GM08714 (cell line): Measurements from ENCODE around the gene MRPL19.
"Not testable (repeated sequence)": the region's sequence is repeated elsewhere in the genome, so short reads cannot be mapped to it uniquely, and the experiment has no call there.

Experiments used
- H3K4me3 ChIP-seq: fragments of 200-500 bp; sonication (Bioruptor generic); 2 replicates; pipeline ENCODE4 v1.5.1; 2014; ENCODE audit warnings: mild to moderate bottlenecking, low read length, inconsistent platforms
- ZNF274 ChIP-seq: IDR thresholded peaks from 2 replicates; pipeline ENCODE4 v1.6.1; 2012; ENCODE audit warnings: mild to moderate bottlenecking, low read depth, low read length

Gene MRPL19

DNA sequence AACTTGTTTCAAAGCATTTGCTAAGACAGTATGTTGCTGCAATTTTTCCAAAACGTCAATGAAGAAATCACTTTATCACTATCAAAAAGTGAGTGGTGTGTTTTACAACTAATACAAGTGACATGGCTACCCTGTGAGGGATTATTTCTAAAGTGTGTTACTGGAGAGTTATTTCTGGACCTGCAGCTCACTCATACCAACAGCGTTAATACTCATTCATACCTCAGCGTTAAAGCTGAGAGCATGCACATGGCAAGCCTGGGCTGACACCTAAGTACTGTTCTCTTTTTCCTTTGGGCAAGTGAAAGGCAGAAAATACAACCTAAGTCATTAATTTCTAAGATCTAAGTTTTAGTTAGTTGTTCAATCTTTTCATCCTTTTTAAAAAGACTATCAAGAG lies 13.0 kb upstream of the MRPL19 start:
- TF ChIP-seq ZNF274, result no peak
- no peak overlapping the region for H3K4me3 ChIP-seq

DNA sequence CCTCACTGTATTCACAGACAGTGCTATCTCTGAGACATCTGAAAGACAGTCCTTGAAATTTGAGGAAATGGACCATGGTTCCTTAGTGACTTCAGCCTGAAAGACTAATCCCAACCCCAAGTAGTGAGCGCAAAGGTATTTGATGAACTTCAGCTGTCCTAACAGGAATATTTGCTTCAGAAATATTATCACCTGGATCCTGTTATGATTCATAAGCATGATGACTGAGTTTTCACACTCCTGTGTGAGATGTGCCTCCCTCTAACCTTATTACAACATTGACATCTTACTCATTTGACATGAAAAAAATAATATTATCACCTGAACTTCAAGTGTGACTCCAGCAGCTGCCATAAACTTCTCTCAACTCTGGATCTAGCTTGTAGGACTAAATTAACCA lies 11.6 kb upstream of the MRPL19 start:
- no peak overlapping the region for H3K4me3 ChIP-seq
- TF ChIP-seq ZNF274, result no peak

DNA sequence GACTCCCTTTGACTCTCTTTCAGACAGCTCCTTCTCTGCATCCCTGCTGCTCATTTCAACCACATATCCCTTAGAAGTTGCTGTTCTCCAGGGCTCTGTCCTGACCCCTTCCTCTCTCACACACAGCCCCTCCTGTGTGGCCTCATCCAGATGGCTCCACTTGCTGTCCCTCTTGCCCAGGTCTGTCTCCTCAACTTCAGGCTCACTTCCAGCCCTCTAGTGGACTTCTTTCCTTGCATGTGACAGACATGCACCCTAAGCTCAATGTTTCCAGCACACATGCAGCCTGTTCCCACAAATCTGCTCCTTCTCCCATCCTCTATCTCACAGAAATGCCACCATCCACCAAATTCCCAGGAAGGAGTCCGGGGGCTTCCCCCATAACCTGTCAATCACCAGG lies 9.0 kb upstream of the MRPL19 start:
- no peak for TF ChIP-seq ZNF274
- no peak overlapping the region for H3K4me3 ChIP-seq

DNA sequence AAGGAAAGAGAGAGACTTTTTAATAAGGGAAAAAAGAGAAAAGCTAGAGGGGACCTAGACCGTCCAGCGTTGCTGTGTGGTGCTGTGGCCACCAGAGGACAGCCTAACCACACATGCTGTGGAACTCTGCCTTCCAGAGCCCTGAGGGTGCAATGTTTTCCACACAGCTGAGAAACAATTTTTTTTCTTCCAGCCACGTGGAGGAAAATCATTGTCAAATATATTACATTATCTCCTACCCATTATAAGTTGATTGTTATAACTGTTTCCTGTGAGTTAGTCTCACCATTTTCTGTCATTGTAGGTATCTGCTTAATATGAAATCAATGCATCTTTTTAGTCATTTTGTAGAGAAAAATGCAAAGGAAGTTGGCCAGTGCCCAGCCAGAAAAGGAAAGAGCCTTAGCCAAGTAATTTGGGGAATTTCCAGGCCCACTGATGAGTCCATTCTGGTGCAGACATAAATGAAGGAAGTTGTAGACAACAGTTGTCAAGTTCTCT lies 5.9 kb upstream of the MRPL19 start:
- no peak for TF ChIP-seq ZNF274
- H3K4me3 ChIP-seq, result no peak overlapping the region

DNA sequence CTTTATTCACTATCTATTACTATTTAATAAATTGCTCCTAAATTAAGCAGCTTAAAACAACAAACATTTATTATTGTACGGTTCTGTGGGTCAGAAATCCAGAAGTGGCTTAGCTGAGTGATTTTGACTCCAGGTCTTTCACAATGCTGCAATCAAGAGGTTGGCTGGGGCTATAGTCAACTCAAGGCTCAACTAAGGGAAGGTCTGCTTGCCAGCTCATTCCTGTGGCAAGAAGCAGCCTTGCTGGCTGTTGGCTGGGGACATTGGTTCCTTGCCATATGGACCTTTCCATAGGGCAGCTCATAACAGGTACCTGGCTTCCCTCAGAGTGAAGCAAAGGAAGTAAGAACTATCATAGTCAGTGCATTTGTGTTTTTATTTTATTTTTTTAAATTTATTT lies 5.0 kb upstream of the MRPL19 start:
- no peak overlapping the region for H3K4me3 ChIP-seq
- TF ChIP-seq ZNF274, result no peak

DNA sequence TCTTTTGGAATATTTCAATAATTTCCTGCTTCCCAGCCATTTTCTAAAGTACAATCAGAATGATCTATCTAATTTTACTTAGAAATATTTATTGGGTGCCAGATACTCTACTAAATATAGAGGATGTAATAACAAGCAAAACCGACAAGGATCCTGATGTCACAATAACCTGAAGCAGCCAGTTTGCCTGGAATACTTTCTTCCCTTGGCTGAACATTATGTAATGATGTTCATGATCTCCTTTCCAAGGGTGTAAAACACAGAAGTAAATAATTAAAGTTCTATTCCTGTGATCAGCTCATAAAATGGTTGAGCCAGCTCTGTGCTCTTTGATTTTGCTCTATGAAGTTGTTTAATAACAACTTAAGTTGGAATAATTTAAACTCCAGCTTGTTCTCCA lies 2.6 kb upstream of the MRPL19 start:
- no peak for TF ChIP-seq ZNF274
- no peak overlapping the region for H3K4me3 ChIP-seq

DNA sequence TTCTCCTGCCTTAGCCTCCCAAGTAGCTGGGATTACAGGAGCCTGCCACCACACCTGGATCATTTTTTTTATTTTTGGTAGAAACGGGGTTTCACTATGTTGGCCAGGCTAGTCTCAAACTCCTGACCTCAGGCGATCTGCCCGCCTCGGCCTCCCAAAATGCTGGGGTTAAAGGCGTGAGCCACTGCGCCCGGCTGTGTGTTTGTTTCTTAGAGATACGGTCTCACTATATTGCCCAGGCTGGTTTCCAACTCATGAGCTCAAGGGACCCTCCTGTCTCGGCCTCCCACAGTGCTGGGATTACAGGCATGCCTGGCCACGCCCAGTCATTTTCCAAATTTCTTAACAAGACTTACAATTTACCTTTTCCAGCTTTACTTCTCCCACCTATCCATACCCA lies 940 bp upstream of the MRPL19 start:
- TF ChIP-seq ZNF274, result no peak
- H3K4me3 ChIP-seq, result no peak overlapping the region

DNA sequence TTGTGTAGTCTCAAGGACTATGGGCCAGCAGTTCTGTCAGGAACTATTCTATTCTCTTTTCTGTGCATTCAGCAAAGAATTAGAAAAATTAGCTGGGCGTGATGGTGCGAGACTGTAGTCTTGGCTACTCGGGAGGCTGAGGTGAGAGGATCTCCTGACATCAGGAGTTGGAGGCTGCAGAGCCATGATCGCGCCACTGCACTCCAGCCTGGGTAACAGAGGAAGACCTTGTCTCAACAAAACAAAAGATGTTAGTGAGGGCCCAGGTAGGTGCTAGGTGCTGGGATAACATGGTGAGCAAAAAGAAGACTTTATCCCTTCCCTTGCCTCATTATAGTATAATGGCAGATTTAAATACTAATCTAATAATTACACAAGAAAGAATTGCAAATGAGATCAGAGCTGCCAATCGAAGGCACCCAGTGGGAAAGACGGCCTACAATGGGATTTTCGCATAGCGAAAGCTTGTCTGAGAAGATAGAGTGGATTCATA lies 447 bp upstream of the MRPL19 start:
- no peak for TF ChIP-seq ZNF274
- peak overlapping the region; percentile 79; the same call in 1 of the 2 replicates for H3K4me3 ChIP-seq

DNA sequence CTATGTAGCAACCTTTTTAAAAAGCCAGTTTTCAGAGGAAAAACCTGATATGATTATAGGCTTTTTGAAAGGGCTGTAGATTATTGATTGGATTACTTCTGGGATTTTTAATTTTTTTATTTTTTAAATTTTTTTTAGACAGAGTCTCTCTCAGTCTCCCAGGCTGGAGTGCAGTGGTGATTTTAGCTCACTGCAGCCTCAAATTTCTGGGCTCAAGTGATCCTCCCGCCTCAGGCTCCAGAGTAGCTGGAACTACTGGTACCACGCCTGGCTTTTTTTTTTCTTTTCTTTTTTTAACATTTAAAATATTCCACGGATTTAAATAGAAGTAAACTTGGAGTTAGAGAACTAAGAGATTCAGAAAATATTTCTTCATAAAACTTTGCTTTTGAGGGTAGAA lies 1.2 kb downstream of the MRPL19 start:
- H3K4me3 ChIP-seq, result peak overlapping the region; percentile 79
- no peak for TF ChIP-seq ZNF274

DNA sequence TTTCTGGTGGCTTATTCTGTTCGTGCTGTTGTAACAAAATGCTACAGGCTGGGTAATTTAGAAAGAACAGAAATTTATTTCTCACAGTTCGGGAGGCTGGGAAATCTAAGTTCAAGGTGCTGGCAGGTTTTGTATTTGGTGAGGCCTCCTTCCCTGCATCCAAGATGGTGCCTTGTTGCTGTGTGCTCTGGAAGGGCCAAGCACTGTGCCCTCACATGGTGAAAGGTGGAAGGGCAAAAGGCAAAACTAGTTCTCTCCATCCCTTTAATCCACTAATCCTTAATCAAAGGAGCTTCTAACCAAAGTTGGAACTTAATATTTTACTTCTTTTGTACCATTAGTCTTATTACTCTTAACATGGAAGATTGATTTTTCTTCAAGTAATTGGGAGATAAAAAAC lies 7.4 kb downstream of the MRPL19 start:
- no peak for TF ChIP-seq ZNF274
- H3K4me3 ChIP-seq, result no peak overlapping the region

DNA sequence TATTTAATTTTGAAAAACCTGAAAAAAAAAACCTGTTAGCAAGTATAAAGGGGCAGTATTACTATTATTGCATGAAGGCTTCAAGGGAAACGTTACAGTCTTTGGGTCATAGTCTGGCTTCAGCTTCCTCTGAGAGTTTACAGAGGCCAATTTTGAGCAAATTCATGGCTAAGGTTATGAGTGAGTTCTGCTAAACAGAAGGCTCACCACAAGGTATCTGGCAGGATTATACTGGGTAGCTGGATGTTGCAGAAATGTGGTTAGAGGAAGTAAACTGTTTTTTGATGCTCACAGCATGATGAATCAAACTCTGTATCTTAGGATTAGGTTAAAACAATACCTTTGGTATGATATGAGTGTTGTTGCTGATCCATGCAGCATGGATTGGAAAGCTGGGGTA lies 9.3 kb downstream of the MRPL19 start:
- H3K4me3 ChIP-seq, result no peak overlapping the region
- no peak for TF ChIP-seq ZNF274

DNA sequence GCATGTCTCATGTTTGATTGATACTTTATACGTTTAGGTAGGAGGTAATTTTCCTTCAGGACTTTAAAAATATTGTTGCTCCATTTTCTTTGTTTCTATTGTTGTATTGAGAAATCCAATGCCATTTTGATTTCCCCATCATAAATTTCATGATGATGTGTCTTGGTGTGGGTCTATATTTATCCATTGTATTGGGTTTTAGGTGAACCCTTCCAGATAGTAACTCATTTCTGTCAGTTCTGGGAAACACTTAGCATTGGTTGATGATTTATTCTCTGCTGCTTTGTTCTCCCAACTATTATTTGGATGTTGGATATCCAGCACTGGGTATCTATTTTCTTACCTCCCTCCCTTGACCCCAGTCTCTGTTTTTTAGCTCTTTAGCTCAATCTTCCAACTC lies 10.0 kb downstream of the MRPL19 start:
- TF ChIP-seq ZNF274, result no peak

DNA sequence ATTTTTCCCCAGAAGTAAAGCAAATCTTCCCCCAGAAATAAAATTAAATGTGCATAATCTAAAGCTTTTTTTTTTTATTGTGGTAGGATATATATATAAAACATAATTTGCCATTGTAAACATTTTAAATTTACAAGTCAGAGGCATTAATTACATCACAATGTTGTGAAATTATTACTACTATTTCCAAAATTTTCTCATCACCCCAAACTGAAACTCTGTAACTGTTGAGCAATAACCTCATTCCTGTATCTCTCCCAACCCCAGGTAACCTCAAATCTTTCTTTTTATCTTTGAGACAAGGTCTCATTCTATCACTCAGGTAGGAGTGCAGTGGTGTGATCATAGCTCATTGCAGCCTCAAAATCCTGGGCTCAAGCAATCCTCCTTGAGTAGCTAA lies 11.2 kb downstream of the MRPL19 start:
- no peak overlapping the region for H3K4me3 ChIP-seq
- TF ChIP-seq ZNF274, result no peak

More for the DNA sequence above, 10.0 kb downstream of the MRPL19 start:
- H3K4me3 ChIP-seq, result no peak overlapping the region

DNA sequence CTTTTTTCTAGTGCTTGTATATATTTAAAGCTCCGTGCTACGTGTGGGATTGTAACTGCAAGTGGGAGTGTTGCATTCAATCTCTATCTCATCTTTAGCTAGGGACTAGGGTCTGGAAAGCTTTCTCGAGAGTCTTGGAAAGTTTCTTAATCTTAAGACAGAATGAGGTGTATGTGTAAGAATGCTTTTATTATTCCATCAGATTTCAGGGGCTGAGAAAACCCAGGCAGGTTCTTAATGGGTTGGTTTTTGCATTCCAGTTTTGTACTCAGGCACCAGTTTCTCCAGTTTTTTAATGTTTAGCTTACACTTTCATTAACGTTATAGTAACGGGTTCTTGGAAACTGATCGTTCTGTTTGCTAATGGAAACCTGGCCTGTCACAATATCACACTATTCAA lies 20.3 kb downstream of the MRPL19 start:
- TF ChIP-seq ZNF274, result no peak
- no peak overlapping the region for H3K4me3 ChIP-seq

DNA sequence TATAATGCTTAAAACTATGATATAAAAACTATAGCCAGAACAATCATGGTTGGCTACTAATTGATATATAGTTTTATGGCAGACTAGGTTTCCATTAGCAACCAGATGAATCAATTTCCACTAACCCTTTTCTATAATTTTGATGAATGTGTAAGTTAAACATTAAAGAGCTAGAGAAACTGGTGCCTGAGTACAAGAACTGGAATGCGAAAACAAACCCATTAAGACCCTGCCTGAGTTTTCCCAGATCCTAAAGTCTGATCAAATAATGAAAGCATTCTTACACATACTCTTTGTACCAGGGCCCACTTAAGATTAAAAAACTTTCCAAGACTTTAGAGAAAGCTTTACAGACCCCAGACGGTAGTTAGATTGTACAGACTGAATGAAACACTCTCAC lies 21.3 kb downstream of the MRPL19 start:
- no peak for TF ChIP-seq ZNF274
- no peak overlapping the region for H3K4me3 ChIP-seq

DNA sequence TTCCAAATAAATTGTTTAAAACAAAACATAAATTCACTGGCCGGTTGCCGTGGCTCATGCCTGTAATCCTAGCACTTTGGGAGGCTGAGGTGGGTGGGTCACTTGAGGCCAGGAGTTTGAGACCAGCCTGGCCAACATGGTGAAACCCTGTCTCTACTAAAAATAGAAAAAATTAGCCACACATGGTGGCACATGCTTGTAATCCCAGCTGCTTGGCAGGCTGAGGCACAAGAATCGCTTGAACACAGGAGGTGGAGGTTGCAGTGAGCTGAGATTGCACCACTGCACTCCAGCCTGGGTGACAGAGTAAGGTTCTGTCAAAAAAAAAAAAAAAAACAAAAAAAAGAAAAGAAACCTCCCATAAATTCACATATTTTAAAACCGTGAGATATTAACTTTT lies 28.8 kb downstream of the MRPL19 start:
- not testable (repeated sequence) for H3K4me3 ChIP-seq
